Right lobe of liver (tissue), 4 donors: Measurements from ENCODE around the gene CHAF1A.

Experiments
- CTCF ChIP-seq, 4 donors: fragments of 200-600 bp in 3 of 4; fragments of 450-650 bp in 1 of 4; IDR thresholded peaks; one replicate each; pipeline versions ENCODE4 v1.5.1 to v1.8.0; 2016 to 2022; ENCODE audit warnings: antibody characterized with exemption in 4 of 4, mild to moderate bottlenecking in 2 of 4
- POLR2A ChIP-seq: fragments of 450-650 bp; IDR thresholded peaks from one replicate; pipeline ENCODE4 v1.6.1; 2017; ENCODE audit warnings: antibody characterized with exemption, mild to moderate bottlenecking
- donor health status: DM: no; HTN: no; CAD: no.
- donor health status: DM: no; HTN: no; CAD: no.
- donor health status: DM: no; HTN: yes; CAD: no.

GRCh38 chr19:4375164-4376027 lies 27.0 kb upstream of the CHAF1A start:
- no peak for TF ChIP-seq CTCF (IDR thresholded peaks at IDR 0.05)
- no peak for TF ChIP-seq POLR2A
